GM21423 (cell line): ENCODE measurements around the gene LYL1.
"Not testable (repeated sequence)": the region's sequence is repeated elsewhere in the genome, so short reads cannot be mapped to it uniquely, and the experiment has no call there.

Source experiments
- ATAC-seq: cut with Tn5 transposase; IDR thresholded peaks from one replicate; pipeline ENCODE4 v1.9.1; 2021; ENCODE audit warnings: mild to moderate bottlenecking, moderate library complexity; ENCODE audit not compliant: unreplicated experiment

LYL1 gene

GRCh38 chr19:13102666-13103580 lies at the start of gene LYL1:
LYL1 (minus strand) TSS chr19:13102858; CDS start chr19:13101171, 1,687 bp downstream.
- ATAC-seq, result peak; percentile 33

- peak; percentile 40 for ATAC-seq
Observed at GRCh38 chr19:13151605-13152355, 49.1 kb upstream of the LYL1 start.

GRCh38 chr19:13150931-13151604 lies 48.4 kb upstream of the LYL1 start:
- ATAC-seq, result no peak

- peak; percentile 32 for ATAC-seq
Observed at GRCh38 chr19:13150187-13150930, 47.7 kb upstream of the LYL1 start, which contains the start of the genes IER2 and STX10. IER2 (plus strand) TSS chr19:13150411; CDS start chr19:13153187, 2,776 bp downstream. STX10 (minus strand) TSS chr19:13150375; CDS start chr19:13150173, 202 bp downstream.

GRCh38 chr19:13149628-13150186 lies 47.0 kb upstream of the LYL1 start:
- ATAC-seq, result no peak

GRCh38 chr19:13149173-13149627 lies 46.5 kb upstream of the LYL1 start:
- ATAC-seq, result not testable (repeated sequence)

GRCh38 chr19:13146763-13147563 lies 44.3 kb upstream of the LYL1 start:
- no peak for ATAC-seq

GRCh38 chr19:13139633-13140311 lies 37.1 kb upstream of the LYL1 start:
- no peak for ATAC-seq

- no peak for ATAC-seq
Observed at GRCh38 chr19:13138916-13139198, 36.2 kb upstream of the LYL1 start.

- no peak for ATAC-seq
Observed at GRCh38 chr19:13138171-13138915, 35.7 kb upstream of the LYL1 start.

- ATAC-seq, result no peak
Observed at GRCh38 chr19:13137290-13137794, 34.7 kb upstream of the LYL1 start.

GRCh38 chr19:13135068-13136062 lies 32.7 kb upstream of the LYL1 start:
- no peak for ATAC-seq

- no peak for ATAC-seq
Observed at GRCh38 chr19:13134626-13135025, 32.0 kb upstream of the LYL1 start.

GRCh38 chr19:13133241-13133870 lies 30.7 kb upstream of the LYL1 start:
- no peak for ATAC-seq

- no peak for ATAC-seq
Observed at GRCh38 chr19:13132471-13133180, 30.0 kb upstream of the LYL1 start.
